Lower leg skin (tissue), 3 donors: ENCODE results near the gene TOMM7.

ENCODE experiments used
- POLR2A ChIP-seq, 2 donors: fragments of 450-650 bp; IDR thresholded peaks; one replicate each; pipeline ENCODE4 v1.6.1; 2016 to 2017; ENCODE audit warnings: antibody characterized with exemption in 2 of 2, mild to moderate bottlenecking in 1 of 2, moderate library complexity in 1 of 2
- TF ChIP-seq, protein P1 (sequence below), 3 donors: fragments of 450-650 bp; IDR thresholded peaks; one replicate each; pipeline ENCODE4 v1.5.1; 2016; ENCODE audit warnings: antibody characterized with exemption in 3 of 3, mild to moderate bottlenecking in 3 of 3, moderate library complexity in 2 of 3

GRCh38 chr7:22771194-22771871 lies 51.3 kb downstream of the TOMM7 start:
- TF ChIP-seq, protein P1, sequence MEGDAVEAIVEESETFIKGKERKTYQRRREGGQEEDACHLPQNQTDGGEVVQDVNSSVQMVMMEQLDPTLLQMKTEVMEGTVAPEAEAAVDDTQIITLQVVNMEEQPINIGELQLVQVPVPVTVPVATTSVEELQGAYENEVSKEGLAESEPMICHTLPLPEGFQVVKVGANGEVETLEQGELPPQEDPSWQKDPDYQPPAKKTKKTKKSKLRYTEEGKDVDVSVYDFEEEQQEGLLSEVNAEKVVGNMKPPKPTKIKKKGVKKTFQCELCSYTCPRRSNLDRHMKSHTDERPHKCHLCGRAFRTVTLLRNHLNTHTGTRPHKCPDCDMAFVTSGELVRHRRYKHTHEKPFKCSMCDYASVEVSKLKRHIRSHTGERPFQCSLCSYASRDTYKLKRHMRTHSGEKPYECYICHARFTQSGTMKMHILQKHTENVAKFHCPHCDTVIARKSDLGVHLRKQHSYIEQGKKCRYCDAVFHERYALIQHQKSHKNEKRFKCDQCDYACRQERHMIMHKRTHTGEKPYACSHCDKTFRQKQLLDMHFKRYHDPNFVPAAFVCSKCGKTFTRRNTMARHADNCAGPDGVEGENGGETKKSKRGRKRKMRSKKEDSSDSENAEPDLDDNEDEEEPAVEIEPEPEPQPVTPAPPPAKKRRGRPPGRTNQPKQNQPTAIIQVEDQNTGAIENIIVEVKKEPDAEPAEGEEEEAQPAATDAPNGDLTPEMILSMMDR (IDR thresholded peaks at IDR 0.05) = no peak
- no peak for TF ChIP-seq POLR2A (IDR thresholded peaks at IDR 0.05)
